Activated CD8-positive, alpha-beta memory T cell treated with anti-CD3 and anti-CD28 coated beads, Interleukin-2, amount 50 U/mL, for 1 hour (primary cell): ENCODE measurements around the gene AP3D1.
A peak's percentile ranks its signal among the peaks of the same experiment; 100 is the strongest.

Experiments used
- DNase-seq: peaks from one replicate; pipeline ENCODE4 v3.0.0-alpha.2; 2020; ENCODE audit errors: extremely low read depth

AP3D1 gene

GRCh38 chr19:2181633-2181997 is 30.2 kb upstream of the AP3D1 start:
- no peak for DNase-seq

- DNase-seq: no peak
These were observed 29.7 kb upstream of the AP3D1 start for GRCh38 chr19:2180881-2181632.

- no peak for DNase-seq
These were observed 28.7 kb upstream of the AP3D1 start for GRCh38 chr19:2180114-2180513.

GRCh38 chr19:2179095-2179494 is 27.7 kb upstream of the AP3D1 start:
- DNase-seq: no peak

GRCh38 chr19:2176337-2176994 is 25.1 kb upstream of the AP3D1 start:
- DNase-seq: no peak

- DNase-seq: no peak
These were observed 24.4 kb upstream of the AP3D1 start for GRCh38 chr19:2175742-2176141.

GRCh38 chr19:2173767-2174577 is 22.6 kb upstream of the AP3D1 start:
- DNase-seq: no peak

GRCh38 chr19:2173388-2173766 is 22.0 kb upstream of the AP3D1 start:
- DNase-seq: no peak

- peak; percentile 56 for DNase-seq
These were observed 20.2 kb upstream of the AP3D1 start for GRCh38 chr19:2171349-2172145.

- DNase-seq: no peak
These were observed 19.6 kb upstream of the AP3D1 start for GRCh38 chr19:2170987-2171348.

- DNase-seq: no peak
These were observed 18.9 kb upstream of the AP3D1 start for GRCh38 chr19:2170219-2170618.

- no peak for DNase-seq
These were observed 17.5 kb upstream of the AP3D1 start for GRCh38 chr19:2168619-2169424.

GRCh38 chr19:2167896-2168618 is 16.7 kb upstream of the AP3D1 start:
- DNase-seq: no peak

GRCh38 chr19:2166741-2167738 is 15.7 kb upstream of the AP3D1 start:
- DNase-seq: no peak

- DNase-seq: no peak
These were observed 12.9 kb upstream of the AP3D1 start for GRCh38 chr19:2164020-2164998.

- DNase-seq: no peak
These were observed 9.0 kb upstream of the AP3D1 start for GRCh38 chr19:2160379-2160778.

- no peak for DNase-seq
These were observed 6.1 kb upstream of the AP3D1 start for GRCh38 chr19:2157452-2157851.

- DNase-seq: no peak
These were observed 3.3 kb upstream of the AP3D1 start for GRCh38 chr19:2154587-2155075.
